Neural progenitor cell (in vitro differentiated cells): ENCODE measurements around the gene RERE.

ENCODE experiments used
- CTCF ChIP-seq: fragments of 200-600 bp; sonication (generic); IDR thresholded peaks from 2 replicates; pipeline ENCODE4 v1.5.1; 2017; ENCODE audit warnings: antibody characterized with exemption, mild to moderate bottlenecking
- EZH2 ChIP-seq: fragments of 200-600 bp; sonication (generic); IDR thresholded peaks from 2 replicates; pipeline ENCODE4 v1.6.1; 2017; ENCODE audit warnings: antibody characterized with exemption, mild to moderate bottlenecking, moderate library complexity

- TF ChIP-seq EZH2 (no peak), CTCF (no peak)
These were observed 484.6 kb downstream of the RERE start for GRCh38 chr1:8332806-8333205.
